Hair follicular keratinocyte (primary cell): Measurements from ENCODE around the gene NFS1. TPM values are rescaled to one million over a fixed set of nuclear protein-coding genes. Genes with fewer than 3 reads are reported as not detected.

Experiments
- total RNA-seq: library from RNA; depleted of rRNA; stranded (reverse); fragments of >200 nt; gene quantifications from 2 replicates; pipeline ENCODE4 v1.2.3, GENCODE V29; 2015

NFS1 gene
- 36.0 and 37.1 TPM in 2 replicates for total RNA-seq

GRCh38 chr20:35699127-35699956, at the start of gene NFS1, which contains the start of gene ROMO1:
Gene NFS1 (minus strand): TSS chr20:35699352. CDS start chr20:35699288, 64 bp downstream.
Gene ROMO1 (plus strand): TSS chr20:35699405. CDS start chr20:35699633, 228 bp downstream.

GRCh38 chr20:35741892-35742740, 43.0 kb upstream of the NFS1 start, which contains the start of gene RBM39:
Gene RBM39 (minus strand): TSS chr20:35742260. CDS start chr20:35740874, 1,386 bp downstream.

GRCh38 chr20:35664466-35665206, 34.5 kb downstream of the NFS1 start, which contains the start of the genes CPNE1 and RBM12:
Gene CPNE1 (minus strand): TSS chr20:35664900. CDS start chr20:35632923, 31,977 bp downstream.
Gene RBM12 (minus strand): TSS chr20:35664900. CDS start chr20:35655322, 9,578 bp downstream.

Other genes starting within 250 kb of the NFS1 start
- 21.3 and 31.8 TPM in 2 replicates for gene CEP250, start 243.8 kb downstream of the NFS1 start, total RNA-seq
- not detected in 2 replicates for gene C20orf173, start 169.7 kb downstream of the NFS1 start, total RNA-seq
- gene ERGIC3, start 157.3 kb downstream of the NFS1 start, total RNA-seq: 165 and 240 TPM in 2 replicates
- 2.1 and 3.5 TPM in 2 replicates for gene SPAG4, start 83.5 kb downstream of the NFS1 start, total RNA-seq
- gene CPNE1, start 34.5 kb downstream of the NFS1 start, total RNA-seq: 131 TPM in 2 replicates
- 27.3 and 40.5 TPM in 2 replicates for gene RBM12, start 34.5 kb downstream of the NFS1 start, total RNA-seq
- gene ROMO1, start 53 bp upstream of the NFS1 start, total RNA-seq: 602 and 619 TPM in 2 replicates
- gene RBM39, start 42.9 kb upstream of the NFS1 start, total RNA-seq: 116 and 130 TPM in 2 replicates
- 21.2 and 22.8 TPM in 2 replicates for gene PHF20, start 72.7 kb upstream of the NFS1 start, total RNA-seq